Upper lobe of left lung (tissue), 6 donors: Measurements from ENCODE around the gene NOS1. TPM values are rescaled to one million over a fixed set of nuclear protein-coding genes. Genes with fewer than 3 reads are reported as not detected.
"Not testable (repeated sequence)": the region's sequence is repeated elsewhere in the genome, so short reads cannot be mapped to it uniquely, and the experiment has no call there.

ENCODE experiments used
- ATAC-seq, 2 donors: fragments of 200-7000 bp; cut with Tn5 transposase; one replicate each; pipeline ENCODE4 v1.9.1; 2022; ENCODE audit warnings: mild to moderate bottlenecking in 2 of 2, moderate library complexity in 2 of 2; ENCODE audit not compliant: low FRiP score in 2 of 2
- DNase-seq, 2 donors: peaks; one replicate each; pipeline ENCODE4 v3.0.0-alpha.2; 2019 to 2020
- H3K27ac ChIP-seq, 4 donors: fragments of 200-600 bp; sonication (generic); one replicate each; pipeline ENCODE4 v1.5.1; 2016 to 2019
- H3K27me3 ChIP-seq, 4 donors: fragments of 200-600 bp; sonication (generic); one replicate each; pipeline ENCODE4 v1.5.1; 2017 to 2019
- H3K36me3 ChIP-seq, 4 donors: fragments of 200-600 bp; sonication (generic); one replicate each; pipeline ENCODE4 v1.5.1; 2016 to 2019
- H3K4me1 ChIP-seq, 4 donors: fragments of 200-600 bp; sonication (generic); one replicate each; pipeline ENCODE4 v1.5.1; 2018 to 2019
- H3K4me3 ChIP-seq, 4 donors: fragments of 200-600 bp; sonication (generic); one replicate each; pipeline ENCODE4 v1.5.1; 2017 to 2019; ENCODE audit warnings: mild to moderate bottlenecking in 2 of 4, moderate library complexity in 1 of 4
- H3K9me3 ChIP-seq, 4 donors: fragments of 200-600 bp; sonication (generic); one replicate each; pipeline ENCODE4 v1.5.1; 2018 to 2019
- EP300 ChIP-seq, 4 donors: sonication (generic); formaldehyde crosslinking; IDR thresholded peaks; one replicate each; pipeline ENCODE4 v1.5.1; 2017; ENCODE audit warnings: antibody characterized with exemption in 4 of 4, control low read depth in 2 of 4
- POLR2A ChIP-seq, 4 donors: fragments of 450-650 bp; IDR thresholded peaks; one replicate each; pipeline ENCODE4 v1.5.1; 2016 to 2017; ENCODE audit warnings: antibody characterized with exemption in 4 of 4, mild to moderate bottlenecking in 2 of 4
- POLR2AphosphoS5 ChIP-seq, 2 donors: sonication (generic); formaldehyde crosslinking; IDR thresholded peaks; one replicate each; pipeline ENCODE4 v1.5.1; 2017; ENCODE audit warnings: antibody characterized with exemption in 2 of 2
- WGBS, 2 donors: methylation state at CpG; one replicate each; pipeline ENCODE4 v1.1.5; 2017 to 2018; 5-methylcytosine and 5-hydroxymethylcytosine counted together
- total RNA-seq, 6 donors: library from RNA; depleted of rRNA in 4 of 6; stranded (reverse); fragments of >200 nt in 4 of 6; gene quantifications; one replicate each; pipeline versions ENCODE4 v1.1.0 to v1.2.1, GENCODE V29; 2016 to 2021
- TF ChIP-seq, protein P1 (sequence below), 6 experiments: fragments of 450-650 bp in 4 of 6; fragments of 200-600 bp in 2 of 6; sonication (generic) in 2 of 6; IDR thresholded peaks; one replicate each; pipeline ENCODE4 v1.5.1; 2016 to 2019; ENCODE audit warnings: antibody characterized with exemption in 6 of 6
- donor health status: DM: no; HTN: no; CAD: no; lungs with moderate emphysema.
- donor health status: DM: no; HTN: yes; CAD: no; lungs with severe emphysema.

NOS1 gene
- total RNA-seq, 6 donors from 2014 or later, result 0.39 to 4.4 (median 2.4) TPM

- no peaks in the 10 kb centered on the region for H3K9me3 ChIP-seq
- 79 to 84% methylated on average over 12 of the region's 12 CpGs for WGBS, 2 donors
- peaks cover 0 to 34% (median 15%) of the 10 kb centered on the region in 4 donors for H3K36me3 ChIP-seq
- H3K27ac ChIP-seq, result no peak overlapping the region
- peaks cover 3 to 25% (median 16%) of the 10 kb centered on the region in 4 donors for H3K4me1 ChIP-seq
- H3K27me3 ChIP-seq, result no peaks in the 10 kb centered on the region
- H3K4me3 ChIP-seq, result peak overlapping the region in 1 of 4 donors; percentile 99
- TF ChIP-seq EP300 (IDR thresholded peaks at IDR 0.05) (no peak), POLR2AphosphoS5 (IDR thresholded peaks at IDR 0.05) (no peak), POLR2A (IDR thresholded peaks at IDR 0.05) (no peak)
- TF ChIP-seq, protein P1, sequence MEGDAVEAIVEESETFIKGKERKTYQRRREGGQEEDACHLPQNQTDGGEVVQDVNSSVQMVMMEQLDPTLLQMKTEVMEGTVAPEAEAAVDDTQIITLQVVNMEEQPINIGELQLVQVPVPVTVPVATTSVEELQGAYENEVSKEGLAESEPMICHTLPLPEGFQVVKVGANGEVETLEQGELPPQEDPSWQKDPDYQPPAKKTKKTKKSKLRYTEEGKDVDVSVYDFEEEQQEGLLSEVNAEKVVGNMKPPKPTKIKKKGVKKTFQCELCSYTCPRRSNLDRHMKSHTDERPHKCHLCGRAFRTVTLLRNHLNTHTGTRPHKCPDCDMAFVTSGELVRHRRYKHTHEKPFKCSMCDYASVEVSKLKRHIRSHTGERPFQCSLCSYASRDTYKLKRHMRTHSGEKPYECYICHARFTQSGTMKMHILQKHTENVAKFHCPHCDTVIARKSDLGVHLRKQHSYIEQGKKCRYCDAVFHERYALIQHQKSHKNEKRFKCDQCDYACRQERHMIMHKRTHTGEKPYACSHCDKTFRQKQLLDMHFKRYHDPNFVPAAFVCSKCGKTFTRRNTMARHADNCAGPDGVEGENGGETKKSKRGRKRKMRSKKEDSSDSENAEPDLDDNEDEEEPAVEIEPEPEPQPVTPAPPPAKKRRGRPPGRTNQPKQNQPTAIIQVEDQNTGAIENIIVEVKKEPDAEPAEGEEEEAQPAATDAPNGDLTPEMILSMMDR (IDR thresholded peaks at IDR 0.05), result no peak
- DNase-seq (no peak), ATAC-seq (no peak)
These were observed 173.2 kb downstream of the NOS1 start for GRCh38 chr12:117188121-117188665.

- H3K27me3 ChIP-seq, result no peaks in the 10 kb centered on the region
These were observed 174.0 kb downstream of the NOS1 start for GRCh38 chr12:117187421-117187820.

DNA sequence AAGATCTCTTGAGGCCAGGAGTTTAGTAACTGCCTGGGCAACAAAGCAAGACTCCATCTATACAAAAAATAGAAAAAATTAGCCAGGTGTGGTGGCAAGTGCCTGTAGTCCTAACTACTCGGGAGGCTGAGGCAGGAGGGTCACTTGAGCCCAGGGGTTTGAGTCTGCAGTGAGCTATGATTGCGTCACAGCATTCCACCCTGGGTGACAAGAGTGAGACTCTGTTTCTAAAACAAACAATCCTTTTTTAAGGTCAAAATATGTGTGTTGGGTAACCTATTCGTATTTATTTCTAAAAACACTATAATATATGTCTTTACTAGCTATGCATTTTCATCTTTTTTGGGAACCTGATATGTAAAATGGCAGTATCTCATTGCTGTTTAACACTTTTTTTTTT, 178.6 kb downstream of the NOS1 start:
- Histone ChIP-seq H3K27me3 (no peaks in the 10 kb centered on the region), H3K27ac (no peak overlapping the region), H3K9me3 (no peaks in the 10 kb centered on the region), H3K4me3 (no peak overlapping the region), H3K4me1 (peaks cover 0 to 14% (median 0%) of the 10 kb centered on the region in 4 donors), H3K36me3 (peaks cover 0 to 70% (median 27%) of the 10 kb centered on the region in 4 donors)
- DNase-seq (no peak), ATAC-seq (no peak)
- TF ChIP-seq POLR2AphosphoS5 (IDR thresholded peaks at IDR 0.05), result no peak
- TF ChIP-seq, protein P1 (IDR thresholded peaks at IDR 0.05), result no peak
- TF ChIP-seq POLR2A (IDR thresholded peaks at IDR 0.05), result no peak
- no peak for TF ChIP-seq EP300 (IDR thresholded peaks at IDR 0.05)
- 80 to 82% methylated on average over 3 of the region's 3 CpGs for WGBS, 2 donors

More at GRCh38 chr12:117187421-117187820, 174.0 kb downstream of the NOS1 start:
- H3K9me3 ChIP-seq, result no peaks in the 10 kb centered on the region
- DNase-seq (no peak), ATAC-seq (no peak)
- peaks cover 0 to 39% (median 20%) of the 10 kb centered on the region in 4 donors for H3K36me3 ChIP-seq
- H3K4me3 ChIP-seq, result no peak overlapping the region
- H3K4me1 ChIP-seq, result peaks cover 3 to 25% (median 16%) of the 10 kb centered on the region in 4 donors
- 56% methylated on average over 4 of the region's 4 CpGs for WGBS, 2 donors
- TF ChIP-seq, protein P1 (IDR thresholded peaks at IDR 0.05), result no peak
- TF ChIP-seq POLR2A (IDR thresholded peaks at IDR 0.05) (no peak), EP300 (IDR thresholded peaks at IDR 0.05) (no peak), POLR2AphosphoS5 (IDR thresholded peaks at IDR 0.05) (no peak)
- peak overlapping the region in 3 of 4 donors; percentile 21 to 51 (median 40) for H3K27ac ChIP-seq

- not testable (repeated sequence) for H3K4me3 ChIP-seq, H3K27ac ChIP-seq, H3K4me1 ChIP-seq, DNase-seq, H3K27me3 ChIP-seq, ATAC-seq, H3K9me3 ChIP-seq
- WGBS, 2 donors, result 93 to 95% methylated on average over 8 of the region's 8 CpGs
- H3K36me3 ChIP-seq, result peaks cover 0 to 71% (median 30%) of the 10 kb centered on the region in 4 donors
These were observed 180.0 kb downstream of the NOS1 start for GRCh38 chr12:117181468-117181843.

DNA sequence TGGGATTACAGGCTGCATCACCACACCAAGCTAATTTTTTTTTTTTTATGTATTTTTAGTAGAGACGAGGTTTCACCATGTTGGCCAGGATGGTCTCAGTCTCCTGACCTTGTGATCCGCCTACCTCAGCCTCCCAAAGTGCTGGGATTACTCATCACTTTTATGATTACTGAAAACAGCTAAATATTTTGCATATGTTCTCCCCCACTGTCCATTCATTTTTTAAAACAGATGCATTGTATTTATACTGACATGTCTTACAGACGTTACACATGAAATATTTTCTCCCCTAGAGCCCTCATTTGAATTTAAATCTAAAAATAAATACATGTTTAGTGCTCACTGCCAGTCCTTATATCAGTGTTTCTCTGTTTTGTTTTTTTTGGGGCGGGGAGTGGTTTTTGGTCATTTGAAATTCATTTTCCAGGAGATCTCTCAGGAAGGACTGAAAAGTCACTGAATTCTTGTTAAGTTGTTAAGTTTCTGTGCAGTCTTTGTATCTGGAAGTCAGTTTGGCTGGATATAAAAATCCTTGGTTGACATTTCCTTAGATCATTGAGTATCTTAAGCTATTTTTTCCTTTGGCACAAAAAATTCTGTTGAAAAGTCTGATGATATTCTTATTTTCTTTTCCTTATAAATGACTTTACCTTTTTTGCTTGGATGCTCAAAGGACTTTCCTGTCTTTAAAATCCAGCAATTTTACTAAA, 180.5 kb downstream of the NOS1 start:
- WGBS, 2 donors, result 78 to 84% methylated on average over 4 of the region's 4 CpGs
- peaks cover 0 to under 1% (median 0%) of the 10 kb centered on the region in 4 donors for H3K4me1 ChIP-seq
- H3K4me3 ChIP-seq, result no peak overlapping the region
- no peaks in the 10 kb centered on the region for H3K9me3 ChIP-seq
- peaks cover 0 to 71% (median 31%) of the 10 kb centered on the region in 4 donors for H3K36me3 ChIP-seq
- no peak for ATAC-seq
- TF ChIP-seq EP300 (IDR thresholded peaks at IDR 0.05), result no peak
- no peak for TF ChIP-seq POLR2A (IDR thresholded peaks at IDR 0.05)
- TF ChIP-seq POLR2AphosphoS5 (IDR thresholded peaks at IDR 0.05), result no peak
- TF ChIP-seq, protein P1 (IDR thresholded peaks at IDR 0.05), result no peak
- H3K27me3 ChIP-seq, result no peaks in the 10 kb centered on the region
- no peak for DNase-seq
- H3K27ac ChIP-seq, result no peak overlapping the region
